ENCODE data around the gene METTL23.
"Not testable (repeated sequence)": the region's sequence is repeated elsewhere in the genome, so short reads cannot be mapped to it uniquely, and the experiment has no call there.

The METTL23 gene

DNA sequence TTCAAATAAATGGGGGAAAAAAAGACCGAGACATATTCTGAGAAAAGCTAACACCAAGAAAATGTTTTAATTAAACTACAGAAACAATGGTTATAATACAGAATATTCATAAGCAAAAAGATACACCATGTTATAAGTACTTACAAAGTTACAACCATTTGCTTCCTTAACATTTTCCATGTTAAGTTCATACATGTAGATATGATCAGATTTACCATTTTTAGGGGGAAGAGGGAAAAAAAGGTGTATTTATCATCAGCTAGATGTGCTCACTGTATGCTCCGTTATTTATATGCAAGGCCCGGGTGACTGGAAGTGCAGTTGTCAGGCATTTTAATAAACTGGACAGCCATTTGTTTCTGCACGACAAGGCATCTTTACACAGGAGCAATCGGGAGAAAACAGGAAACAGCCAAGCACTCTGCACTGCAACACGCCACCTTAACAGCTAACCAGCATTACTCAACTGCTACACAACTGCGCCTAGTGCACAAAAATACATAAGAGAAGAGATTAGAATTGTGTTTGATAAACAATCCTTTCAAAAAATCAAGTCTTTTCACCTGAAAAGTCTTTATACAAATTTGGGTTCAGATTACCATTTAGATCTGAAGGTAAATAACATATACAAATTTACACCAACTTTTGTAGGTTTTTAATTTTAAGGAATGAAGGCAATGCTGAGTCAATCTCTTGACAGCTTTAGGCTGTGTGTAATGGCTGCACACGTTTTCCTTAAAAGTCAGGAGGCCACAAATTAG, 7.6 kb downstream of the METTL23 start:
- no peak for DNase-seq (ENCODE audit: low read depth in 3 of 3)

DNA sequence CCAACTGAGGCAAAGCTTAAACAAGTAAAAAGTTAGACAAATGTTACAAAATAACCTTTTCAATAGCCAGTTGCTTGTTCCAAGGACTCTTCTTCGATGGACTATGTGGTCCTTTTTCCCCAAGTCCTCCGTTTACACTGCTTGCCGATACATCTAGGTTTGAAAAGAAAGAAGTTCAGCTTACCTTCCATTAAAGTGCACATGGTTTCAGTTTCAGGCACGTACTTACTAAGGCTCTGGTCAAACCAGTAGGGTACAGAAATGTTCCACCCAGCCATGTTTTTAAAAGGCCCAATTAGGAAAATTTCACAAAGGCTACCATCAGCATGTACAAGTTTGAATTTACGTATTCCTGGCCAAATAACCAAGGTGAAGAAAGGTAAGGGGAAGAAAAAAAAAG, 8.4 kb downstream of the METTL23 start:
- no peak for DNase-seq (ENCODE audit: low read depth in 3 of 3)

DNA sequence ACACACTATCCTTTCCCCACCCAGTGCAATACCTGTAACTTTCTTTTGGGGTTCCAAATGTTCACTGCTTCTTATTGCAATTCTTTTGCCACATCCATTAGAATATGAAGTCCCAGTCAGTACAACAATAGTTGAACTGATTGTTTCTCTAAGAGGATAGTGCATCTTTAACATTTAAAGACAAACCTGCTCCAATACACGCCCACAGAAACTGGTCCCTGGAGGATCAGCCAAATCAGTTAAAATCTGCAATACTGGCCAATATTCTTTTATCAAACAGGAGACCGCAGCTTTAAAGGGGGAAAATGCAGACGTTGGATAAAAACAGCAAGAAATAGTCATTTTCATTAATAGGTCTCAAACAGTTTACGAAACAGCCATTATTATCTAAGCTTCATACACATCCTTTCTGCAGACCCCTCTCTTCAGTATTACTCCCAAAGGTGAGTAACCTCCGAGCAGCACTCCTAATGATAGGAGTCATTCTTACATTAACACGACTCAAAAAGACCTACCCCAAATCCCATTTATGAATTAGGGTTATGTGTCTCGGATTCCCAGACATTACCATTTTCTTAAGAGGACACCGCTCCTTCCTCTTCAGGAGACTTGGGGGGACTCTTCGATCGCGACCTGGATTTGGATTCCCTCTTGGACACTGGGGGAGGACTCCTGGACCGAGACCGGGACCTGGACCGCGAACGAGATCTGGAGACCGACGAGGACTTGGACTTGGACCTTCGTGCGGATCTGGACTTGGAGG, 9.1 kb downstream of the METTL23 start:
- DNase-seq (ENCODE audit: low read depth in 3 of 3): no peak

DNA sequence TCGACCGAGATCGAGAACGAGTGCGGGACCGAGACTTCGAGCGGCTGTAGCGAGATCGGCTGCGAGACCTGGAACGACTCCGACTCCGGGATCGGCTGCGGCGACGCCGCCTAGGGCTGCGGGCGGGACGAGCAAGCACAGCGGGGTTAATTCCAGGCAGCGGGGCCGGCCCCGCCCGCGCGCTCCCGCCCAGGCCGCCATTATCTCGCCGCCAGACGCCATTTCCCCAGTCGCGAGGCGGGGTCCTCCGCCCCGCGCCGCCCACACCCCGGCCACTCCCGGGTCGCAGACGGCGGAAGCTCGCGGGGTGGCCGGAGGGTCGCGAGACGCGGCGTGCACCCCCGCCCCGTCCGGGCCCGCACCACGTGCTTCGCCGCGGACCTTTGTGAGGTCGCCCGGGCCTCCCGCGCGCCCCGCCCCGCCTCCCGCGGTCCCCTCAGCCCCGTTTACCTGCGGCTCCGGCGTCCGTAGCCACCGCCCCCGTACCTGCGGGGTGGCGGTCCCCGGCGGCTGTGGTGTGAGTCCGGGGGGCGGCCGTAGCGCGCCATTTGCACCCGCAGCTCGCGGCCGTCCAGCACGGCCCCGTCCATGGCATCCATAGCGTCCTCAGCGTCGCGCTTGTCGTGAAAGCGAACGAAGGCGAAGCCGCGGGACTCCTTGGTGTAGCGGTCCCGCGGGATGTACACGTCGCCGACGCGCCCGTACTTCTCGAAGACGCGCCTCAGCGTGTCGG, 9.9 kb downstream of the METTL23 start:
- DNase-seq (ENCODE audit: low read depth in 3 of 3): peak; percentile 52 to 54 (median 52)

DNA sequence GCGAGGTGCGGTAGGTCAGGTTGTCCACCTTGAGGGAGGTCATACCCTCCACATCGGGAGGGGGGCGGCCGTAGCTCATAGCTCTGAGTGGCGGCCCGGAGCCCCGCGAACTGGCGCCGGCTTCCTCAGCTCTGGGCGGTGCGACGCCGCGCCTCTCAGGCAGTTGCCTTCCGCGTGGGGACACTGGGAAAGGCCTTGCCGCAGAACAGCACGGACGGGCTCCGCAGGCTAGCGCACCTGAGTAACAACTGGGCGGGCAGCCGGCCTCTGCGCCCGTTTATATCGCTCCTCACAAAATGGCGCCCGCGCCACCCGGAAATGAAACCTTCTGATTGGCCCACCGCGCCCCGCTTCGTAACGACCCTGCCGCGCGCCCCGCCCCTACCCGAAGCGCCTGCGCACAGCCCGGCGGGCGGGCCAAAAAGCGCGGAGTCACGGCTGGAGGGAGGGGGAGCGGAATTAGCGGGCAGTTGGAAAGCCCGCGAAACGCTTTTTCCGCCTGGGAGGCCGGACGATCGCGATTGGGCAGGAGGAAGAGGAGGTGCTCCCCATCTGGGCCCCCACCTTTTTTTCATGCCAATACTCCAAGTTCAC, 10.5 kb downstream of the METTL23 start, which contains the start of gene SRSF2:
TSS of gene SRSF2 (minus strand) at position 250 of the 594 bp plus-strand sequence. CDS start at position 79, 171 bp downstream.
- peak; percentile 96 to 98 (median 97) for DNase-seq (ENCODE audit: low read depth in 3 of 3)

DNA sequence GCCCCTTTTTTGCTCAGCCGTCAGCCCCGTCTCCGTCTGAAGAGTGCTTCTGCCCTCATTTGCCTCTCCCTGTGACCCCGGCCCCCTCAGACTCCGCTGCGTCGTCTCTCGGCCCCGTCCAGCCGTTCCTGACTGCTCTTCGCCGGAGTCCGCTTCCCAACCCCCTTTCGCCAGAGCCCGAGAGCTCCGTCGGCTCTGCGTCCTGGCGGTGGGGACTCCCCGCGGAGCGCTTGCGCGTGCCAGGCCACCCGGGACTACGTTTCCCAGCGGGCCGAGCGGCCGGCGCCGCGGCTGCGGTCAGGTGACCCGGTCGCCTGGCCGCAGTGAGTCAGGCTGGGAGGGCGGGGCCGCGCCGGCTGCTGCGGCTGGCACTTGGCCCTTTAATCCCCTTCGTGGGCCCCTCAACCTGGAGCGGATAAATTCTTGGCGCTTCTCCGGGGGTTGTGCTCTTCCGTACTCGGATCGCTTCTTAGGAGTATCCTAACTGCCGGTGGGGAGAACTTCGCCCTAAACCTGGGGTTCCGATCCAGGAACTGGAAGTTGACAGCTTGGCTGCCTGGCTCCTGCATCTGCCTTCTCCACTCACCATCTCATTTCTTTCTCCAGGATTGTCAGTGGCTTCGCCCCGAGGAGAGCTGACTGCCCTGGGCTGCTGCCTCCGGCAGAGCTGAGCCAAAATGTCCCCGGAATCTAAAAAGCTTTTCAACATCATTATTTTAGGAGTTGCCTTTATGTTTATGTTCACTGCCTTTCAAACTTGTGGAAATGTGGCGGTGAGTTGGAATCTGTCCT, 11.2 kb downstream of the METTL23 start, which contains the start of gene MFSD11:
TSS of gene MFSD11 (plus strand) at position 444 of the 792 bp plus-strand sequence. CDS start at position 678, 234 bp downstream.
- DNase-seq (ENCODE audit: low read depth in 3 of 3): peak; percentile 80 to 85 (median 84)

DNA sequence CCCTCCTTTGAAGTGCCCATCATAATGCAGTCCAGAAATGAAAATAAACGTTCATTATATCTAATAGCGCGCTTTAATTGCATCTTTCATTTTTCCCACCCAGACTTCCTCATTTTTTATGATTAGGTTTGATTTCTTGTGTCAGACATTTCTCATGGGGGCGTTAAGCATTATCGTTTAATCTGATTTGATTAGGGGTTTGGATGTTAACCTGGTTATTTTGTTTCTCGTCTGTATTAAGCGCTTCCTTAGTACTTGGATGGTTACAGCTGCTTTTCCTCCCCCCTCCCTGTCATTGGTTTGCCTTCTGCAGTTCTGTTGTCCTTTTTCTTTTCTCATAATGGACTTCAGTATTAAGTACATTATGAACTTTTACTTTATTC, 11.8 kb downstream of the METTL23 start:
- DNase-seq (ENCODE audit: low read depth in 3 of 3): no peak

DNA sequence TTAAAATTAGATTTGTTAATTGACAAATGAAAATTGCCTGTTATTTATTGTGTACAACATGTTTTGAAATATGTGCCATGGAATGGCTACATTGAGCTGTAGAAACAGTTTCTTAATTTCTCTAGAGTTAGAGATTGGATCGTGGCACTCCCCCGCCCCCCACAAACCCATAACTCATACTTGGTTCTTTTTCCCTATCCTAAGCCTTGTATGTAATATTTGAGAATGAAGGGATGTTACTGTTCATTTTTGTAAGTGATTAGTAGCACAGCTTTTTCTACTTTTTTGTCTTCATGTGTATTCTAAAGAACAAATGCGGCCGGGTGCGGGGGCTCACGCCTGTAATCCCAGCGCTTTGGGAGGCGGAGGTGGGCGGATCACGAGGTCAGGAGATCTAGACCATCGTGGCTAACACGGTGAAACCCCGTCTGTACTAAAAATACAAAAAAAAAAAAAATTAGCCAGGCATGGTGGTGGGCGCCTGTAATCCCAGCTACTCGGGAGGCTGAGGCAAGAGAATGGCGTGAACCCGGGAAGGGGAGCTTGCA, 13.0 kb downstream of the METTL23 start:
- not testable (repeated sequence) for DNase-seq (ENCODE audit: low read depth in 3 of 3)

DNA sequence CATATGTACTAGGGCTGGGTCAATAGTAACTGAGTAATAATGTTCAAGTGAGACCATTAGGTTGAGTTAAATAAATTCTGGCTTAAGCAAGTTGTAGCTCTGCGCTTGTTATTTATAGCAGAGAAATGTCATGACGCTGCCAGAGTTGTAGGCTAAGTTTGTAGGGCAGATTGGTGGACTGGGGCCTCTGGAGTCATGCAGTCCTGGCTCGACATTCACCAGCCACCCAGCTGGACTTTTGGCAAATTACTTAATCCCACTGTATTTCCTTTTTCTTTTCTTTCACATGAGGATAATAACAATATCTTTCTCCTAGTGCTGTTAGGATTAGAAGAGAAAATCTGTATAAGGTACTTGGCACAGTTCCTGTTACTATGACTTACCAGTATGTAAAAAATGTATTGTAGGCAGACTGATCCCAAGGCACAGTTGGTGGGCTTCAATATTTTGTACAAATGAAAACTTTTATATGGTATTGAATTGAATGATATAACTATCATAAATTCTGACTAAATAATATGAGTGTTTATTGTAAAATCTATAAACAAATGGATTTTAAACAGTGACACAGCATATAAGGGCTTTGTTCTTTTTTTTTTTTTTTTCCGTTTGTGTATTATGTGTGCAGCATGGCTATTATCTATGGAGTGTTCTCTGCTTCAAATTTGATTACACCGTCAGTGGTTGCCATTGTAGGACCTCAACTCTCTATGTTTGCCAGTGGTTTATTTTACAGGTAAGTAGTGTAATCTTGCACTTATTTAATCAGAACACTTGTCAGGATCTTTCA, 13.9 kb downstream of the METTL23 start:
- DNase-seq (ENCODE audit: low read depth in 3 of 3): no peak

DNA sequence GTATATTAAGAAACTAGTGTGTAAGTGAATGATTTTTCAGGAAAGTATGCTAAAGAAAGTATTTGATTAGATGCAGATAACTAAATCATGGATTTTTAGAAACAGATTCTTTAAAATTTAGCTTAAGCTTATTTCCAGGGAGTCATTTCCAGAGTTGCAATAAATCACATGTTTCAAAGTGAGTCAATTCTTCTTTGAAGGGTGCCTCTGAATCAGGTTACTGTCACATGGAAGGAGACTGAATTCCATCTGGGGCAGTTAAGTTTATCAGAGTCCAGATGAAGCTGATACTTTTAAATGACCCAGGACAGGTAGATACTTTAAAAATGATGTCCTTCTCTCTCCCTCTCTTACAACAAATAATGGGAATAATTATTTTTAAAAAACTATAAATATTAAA, 16.3 kb downstream of the METTL23 start:
- DNase-seq (ENCODE audit: low read depth in 3 of 3): no peak

DNA sequence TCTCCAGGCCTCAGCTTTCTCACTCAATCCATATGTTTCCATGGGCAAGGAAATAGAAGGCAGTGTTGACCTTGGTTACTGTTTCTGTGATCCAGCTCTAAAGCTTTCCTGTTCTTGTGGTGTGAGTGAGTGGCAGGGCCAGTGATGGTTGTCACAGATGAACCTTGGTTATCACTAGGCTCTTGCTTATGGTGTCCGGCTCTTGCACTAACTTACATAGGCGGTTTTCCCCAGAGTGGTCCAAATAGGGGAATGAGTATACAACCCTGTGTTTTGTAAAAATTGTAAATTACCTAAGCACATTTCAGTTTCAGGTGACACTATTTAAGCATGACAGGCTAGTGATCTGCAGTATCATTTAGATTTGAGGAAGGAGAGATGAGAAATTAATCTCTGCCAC, 18.1 kb downstream of the METTL23 start:
- DNase-seq (ENCODE audit: low read depth in 3 of 3): no peak

DNA sequence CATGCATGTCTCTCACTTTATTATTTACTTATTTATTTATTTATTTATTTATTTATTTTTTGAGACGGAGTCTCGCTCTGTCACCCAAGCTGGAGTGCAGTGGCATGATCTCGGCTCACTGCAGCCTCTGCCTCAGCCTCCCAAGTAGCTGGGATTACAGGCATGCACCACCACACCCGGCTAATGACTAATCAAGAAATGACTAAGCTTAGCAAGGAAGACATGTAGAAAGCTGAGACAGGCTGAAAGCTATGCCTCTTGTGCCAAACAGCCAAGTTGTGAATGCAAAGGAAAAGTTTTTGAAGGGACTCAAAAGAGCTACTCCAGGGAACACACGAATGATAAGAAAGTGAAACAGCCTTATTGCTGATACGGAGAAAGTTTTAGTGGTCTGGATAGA, 19.1 kb downstream of the METTL23 start:
- DNase-seq (ENCODE audit: low read depth in 3 of 3): not testable (repeated sequence)

DNA sequence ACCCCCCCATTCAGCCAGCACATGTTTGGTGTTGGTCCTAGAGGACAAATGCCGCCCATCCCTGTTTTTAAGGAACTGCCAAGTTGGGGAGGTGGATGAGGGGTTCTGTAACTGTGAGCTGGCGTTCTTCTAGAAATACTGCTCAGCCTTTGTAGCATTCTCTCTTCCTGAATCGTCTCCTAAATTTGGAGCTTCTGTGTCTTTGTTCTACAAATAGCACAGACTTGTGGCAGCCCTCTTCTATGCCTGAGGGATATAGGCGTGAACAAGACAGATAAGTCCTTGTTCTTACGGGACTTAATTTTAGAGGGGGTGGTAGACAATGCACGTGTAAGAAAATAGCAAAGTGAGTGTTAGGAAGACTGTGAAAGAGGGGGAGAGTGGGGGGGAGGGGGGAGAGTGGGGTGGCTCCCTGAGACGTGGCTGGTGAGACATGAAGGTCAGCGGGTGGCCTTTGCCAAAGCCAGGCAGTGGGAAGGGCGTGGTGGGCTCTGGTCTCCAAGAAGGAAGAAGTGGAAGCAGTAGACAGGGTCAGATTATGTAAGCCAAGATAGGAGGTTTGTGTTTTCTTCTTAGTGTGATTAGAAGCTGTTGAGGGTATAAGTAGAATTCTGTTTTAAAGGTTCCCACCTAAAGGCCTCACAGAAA, 21.2 kb downstream of the METTL23 start:
- no peak for DNase-seq (ENCODE audit: low read depth in 3 of 3)

DNA sequence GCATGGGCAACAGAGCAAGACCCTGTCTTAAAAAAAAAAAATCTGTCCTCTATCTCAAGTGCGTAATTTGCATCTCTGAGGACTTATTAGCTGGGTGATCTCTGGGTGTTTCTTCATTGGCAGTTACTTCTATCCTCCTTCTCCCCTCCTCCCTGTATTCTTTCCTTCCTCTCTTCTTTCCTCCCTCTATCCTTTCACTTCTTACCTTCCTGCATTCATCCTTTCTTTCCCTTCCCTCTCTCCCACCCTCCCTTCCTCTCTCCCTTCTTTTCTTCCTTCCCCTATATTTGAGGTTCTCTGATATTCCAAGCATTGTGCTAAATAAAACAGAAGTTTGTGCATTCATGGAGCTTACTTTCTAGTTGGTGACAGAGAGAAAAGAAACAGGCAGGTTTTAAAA, 22.0 kb downstream of the METTL23 start:
- DNase-seq (ENCODE audit: low read depth in 3 of 3): no peak

DNA sequence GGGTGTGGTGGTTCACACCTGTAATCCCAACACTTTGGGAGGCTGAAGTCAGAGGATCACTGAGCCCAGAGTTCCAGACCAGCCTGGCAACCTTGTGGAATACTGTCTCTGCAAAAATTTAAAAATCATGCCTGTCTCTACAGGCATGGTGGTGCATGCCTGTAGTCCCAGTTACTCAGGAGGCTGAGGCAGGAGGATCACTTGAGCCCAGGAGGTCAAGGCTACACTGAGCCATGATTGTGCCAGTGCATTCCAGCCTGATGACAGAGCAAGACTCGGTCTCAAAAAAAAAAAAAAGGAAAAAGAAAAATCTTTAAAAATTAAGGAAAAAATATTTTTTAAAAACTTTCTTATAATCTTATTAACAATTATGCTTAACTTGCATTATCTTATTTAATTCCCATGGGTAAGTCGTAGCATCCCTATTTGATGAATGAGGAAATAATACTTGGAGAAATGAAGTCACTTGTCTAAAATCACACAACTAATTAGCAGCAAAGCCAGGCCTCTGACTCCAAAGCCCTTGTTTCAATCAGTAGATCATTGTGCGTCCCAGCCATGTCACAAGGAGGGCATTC, 24.9 kb downstream of the METTL23 start:
- no peak for DNase-seq (ENCODE audit: low read depth in 3 of 3)

DNA sequence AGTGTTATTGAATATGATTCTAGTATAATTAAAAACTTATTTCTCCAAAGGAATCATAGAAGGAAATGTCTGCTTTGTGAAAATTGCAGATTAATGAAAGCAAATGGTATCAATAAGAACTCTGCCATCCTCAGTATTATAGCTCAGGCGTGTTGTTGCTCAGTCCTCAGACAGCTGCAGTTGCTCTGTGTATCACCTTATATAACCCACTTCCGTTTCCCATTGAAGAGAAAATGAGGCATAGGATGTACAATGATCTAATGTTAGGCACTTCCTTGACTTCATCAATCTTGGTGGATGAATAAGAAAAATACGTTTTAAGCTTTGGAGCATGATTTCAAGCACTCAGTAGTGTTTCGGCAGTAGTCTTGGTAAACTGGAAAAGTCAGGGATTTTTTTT, 25.4 kb downstream of the METTL23 start:
- no peak for DNase-seq (ENCODE audit: low read depth in 3 of 3)

DNA sequence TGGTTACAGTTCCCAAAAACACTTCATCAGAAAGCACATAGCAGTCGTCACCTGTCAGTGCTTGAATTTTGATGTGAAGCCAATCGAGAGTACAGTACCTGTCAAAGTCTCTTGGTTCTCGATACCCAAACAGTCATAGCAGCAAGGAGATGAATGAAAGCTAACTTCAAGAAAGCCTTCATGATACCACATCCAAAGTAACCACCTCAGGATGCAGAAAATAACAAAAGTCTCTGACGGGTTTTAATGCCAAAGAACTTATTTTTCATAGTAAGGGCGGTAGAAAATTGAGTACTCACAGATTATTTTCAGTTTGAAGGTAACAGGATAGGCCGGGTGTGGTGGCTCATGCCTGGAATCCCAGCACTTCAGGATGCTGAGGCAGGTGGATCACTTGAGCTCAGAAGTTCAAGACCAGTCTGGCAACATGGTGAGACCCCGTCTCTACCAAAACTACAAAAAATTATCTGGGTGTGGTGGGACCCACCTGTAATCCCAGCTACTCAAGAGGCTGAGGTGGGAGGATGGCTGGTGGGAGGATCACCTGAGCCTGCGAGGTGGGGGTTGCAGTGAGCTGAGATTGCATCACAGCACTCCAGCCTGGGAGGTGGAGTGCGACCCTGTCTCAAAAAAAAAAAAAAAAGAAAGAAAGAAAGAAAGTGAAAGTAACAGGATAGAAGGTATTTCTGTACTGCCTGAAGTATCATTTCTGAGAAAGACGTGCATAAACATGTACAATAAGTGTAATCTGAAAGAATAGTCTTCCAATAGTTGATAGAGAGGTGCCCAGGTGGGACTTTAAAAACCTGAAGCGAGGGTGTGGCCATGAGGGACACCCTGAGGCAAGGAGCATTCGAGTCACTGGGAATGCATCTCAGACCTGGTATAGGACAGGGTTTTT, 26.7 kb downstream of the METTL23 start:
- peak in 1 of 3 experiments; percentile 18 for DNase-seq (ENCODE audit: low read depth in 3 of 3)

DNA sequence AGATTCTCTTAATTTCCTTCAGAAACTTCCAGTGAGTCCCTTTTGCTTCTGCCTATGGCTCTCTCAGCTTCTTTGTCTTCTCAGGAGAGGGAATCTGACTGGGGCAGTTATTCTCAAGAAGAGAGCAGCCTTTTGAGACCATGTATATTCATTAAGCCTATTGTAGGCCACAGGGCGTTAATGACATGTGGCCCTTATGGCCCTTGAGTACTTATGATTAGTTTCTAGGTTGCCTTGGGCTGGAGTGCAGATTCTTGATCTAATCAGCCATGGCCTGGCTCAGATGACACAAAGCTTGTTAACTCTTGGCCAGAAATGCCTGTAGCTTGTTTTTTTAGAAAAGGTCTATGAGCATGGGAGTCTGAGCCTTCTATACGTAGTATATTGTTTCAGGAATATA, 28.6 kb downstream of the METTL23 start:
- DNase-seq (ENCODE audit: low read depth in 3 of 3): no peak
